Endodermal cell (in vitro differentiated cells): ENCODE measurements around the gene GM2A. TPM values are rescaled to one million over a fixed set of nuclear protein-coding genes. Genes with fewer than 3 reads are reported as not detected.

Experiments
- DNase-seq: peaks from one replicate; pipeline ENCODE4 v3.0.0-alpha.2; 2017
- H3K27ac ChIP-seq: 2 replicates; pipeline ENCODE4 v1.5.1; 2013; ENCODE audit warnings: mild to moderate bottlenecking, low read depth, low read length, moderate library complexity
- H3K27me3 ChIP-seq: 2 replicates; pipeline ENCODE4 v1.6.1; 2013; ENCODE audit warnings: mild to moderate bottlenecking, low read length, moderate library complexity; ENCODE audit not compliant: insufficient read depth, control insufficient read depth, poor library complexity, severe bottlenecking
- H3K36me3 ChIP-seq: 2 replicates; pipeline ENCODE4 v1.7.0; 2013; ENCODE audit warnings: mild to moderate bottlenecking, low read length, moderate library complexity; ENCODE audit not compliant: control insufficient read depth, insufficient read depth
- H3K4me1 ChIP-seq: one replicate; pipeline ENCODE4 v1.7.0; 2013; ENCODE audit warnings: low read length; ENCODE audit not compliant: control insufficient read depth, insufficient read depth
- H3K4me3 ChIP-seq: 2 replicates; pipeline ENCODE4 v1.5.1; 2013; ENCODE audit warnings: mild to moderate bottlenecking, low read length, moderate library complexity
- H3K9ac ChIP-seq: 2 replicates; pipeline ENCODE4 v1.6.1; 2013; ENCODE audit warnings: mild to moderate bottlenecking, low read length, moderate library complexity; ENCODE audit not compliant: poor library complexity, severe bottlenecking; ENCODE audit errors: extremely low read depth
- H3K9me3 ChIP-seq: 2 replicates; pipeline ENCODE4 v1.6.1; 2013; ENCODE audit warnings: mild to moderate bottlenecking, low read length, moderate library complexity; ENCODE audit not compliant: control insufficient read depth
- H3K27ac Mint-ChIP-seq: 2 replicates; pipeline ENCODE4 v1.8.0; 2020; ENCODE audit warnings: mixed read lengths
- H3K27me3 Mint-ChIP-seq: 2 replicates; pipeline ENCODE4 v1.8.0; 2021; ENCODE audit warnings: mild to moderate bottlenecking, mixed read lengths; ENCODE audit not compliant: insufficient read depth
- H3K36me3 Mint-ChIP-seq: 2 replicates; pipeline ENCODE4 v1.8.0; 2020; ENCODE audit warnings: low read depth, mixed read lengths
- H3K4me1 Mint-ChIP-seq: 2 replicates; pipeline ENCODE4 v1.8.0; 2020; ENCODE audit warnings: mixed read lengths
- H3K4me3 Mint-ChIP-seq: 2 replicates; pipeline ENCODE4 v1.8.0; 2020; ENCODE audit warnings: mild to moderate bottlenecking, moderate library complexity, mixed read lengths
- H3K9me3 Mint-ChIP-seq: 2 replicates; pipeline ENCODE4 v1.8.0; 2020; ENCODE audit warnings: mild to moderate bottlenecking, mixed read lengths
- WGBS, 2 experiments: methylation state at CpG; one replicate each; pipeline versions ENCODE4 v1.1.5 to v1.1.7; 2013; ENCODE audit warnings: missing lambda C conversion rate in 2 of 2, mixed read lengths in 1 of 2; ENCODE audit not compliant: insufficient coverage in 1 of 2, insufficient read length in 1 of 2; 5-methylcytosine and 5-hydroxymethylcytosine counted together
- total RNA-seq, 2 donors: library from RNA; stranded (reverse); fragmentation: NEBNext Ultra II Directional in 1 of 2; extraction: Animal tissue kit (Norgen Biotek cat#: 25700) in 1 of 2; gene quantifications; 2 replicates in 1 of 2; 3 replicates in 1 of 2; pipeline ENCODE4 v1.2.1, GENCODE V29; 2021
- TF ChIP-seq, protein P1 (sequence below): fragments of 200-600 bp; sonication (generic); conservative IDR thresholded peaks from 2 replicates; pipeline ENCODE4 v1.5.0; 2021; ENCODE audit warnings: antibody characterized with exemption, mild to moderate bottlenecking

Gene GM2A
- total RNA-seq, 2 donors from 2014 or later: 40.7 to 55.2 TPM

DNA sequence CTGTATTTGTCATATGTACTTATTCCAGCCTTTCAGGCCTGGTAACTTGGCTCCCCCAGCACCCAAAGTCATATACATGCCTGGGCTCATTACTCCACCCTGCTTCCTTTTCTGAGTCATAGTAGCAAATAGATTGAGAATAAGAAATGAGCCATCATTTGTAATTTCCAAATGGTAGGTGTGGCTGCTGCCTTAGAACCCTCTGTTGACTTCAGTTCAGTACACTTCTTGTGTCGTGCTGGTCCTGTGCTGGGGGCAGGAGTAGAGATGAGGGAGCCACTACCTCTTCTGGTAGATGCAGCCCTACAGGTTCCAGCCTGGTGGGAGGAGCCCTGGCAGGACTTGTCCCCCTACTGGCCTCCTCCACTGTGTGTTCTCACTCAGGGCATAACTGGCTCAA is 11.1 kb downstream of the GM2A start:
- Histone ChIP-seq H3K27ac (no peak overlapping the region), H3K4me3 (no peak overlapping the region), H3K9ac (no peak overlapping the region), H3K9me3 (no peaks in the 10 kb centered on the region), H3K36me3 (peaks cover 35% of the 10 kb centered on the region), H3K4me1 (no peaks in the 10 kb centered on the region), H3K27me3 (no peaks in the 10 kb centered on the region)
- Mint-ChIP-seq H3K4me3 (no peak overlapping the region), H3K27ac (no peak overlapping the region), H3K36me3 (peaks cover 52% of the 10 kb centered on the region), H3K27me3 (no peaks in the 10 kb centered on the region), H3K9me3 (no peaks in the 10 kb centered on the region), H3K4me1 (peaks cover 11% of the 10 kb centered on the region)
- DNase-seq: no peak
- TF ChIP-seq, protein P1, sequence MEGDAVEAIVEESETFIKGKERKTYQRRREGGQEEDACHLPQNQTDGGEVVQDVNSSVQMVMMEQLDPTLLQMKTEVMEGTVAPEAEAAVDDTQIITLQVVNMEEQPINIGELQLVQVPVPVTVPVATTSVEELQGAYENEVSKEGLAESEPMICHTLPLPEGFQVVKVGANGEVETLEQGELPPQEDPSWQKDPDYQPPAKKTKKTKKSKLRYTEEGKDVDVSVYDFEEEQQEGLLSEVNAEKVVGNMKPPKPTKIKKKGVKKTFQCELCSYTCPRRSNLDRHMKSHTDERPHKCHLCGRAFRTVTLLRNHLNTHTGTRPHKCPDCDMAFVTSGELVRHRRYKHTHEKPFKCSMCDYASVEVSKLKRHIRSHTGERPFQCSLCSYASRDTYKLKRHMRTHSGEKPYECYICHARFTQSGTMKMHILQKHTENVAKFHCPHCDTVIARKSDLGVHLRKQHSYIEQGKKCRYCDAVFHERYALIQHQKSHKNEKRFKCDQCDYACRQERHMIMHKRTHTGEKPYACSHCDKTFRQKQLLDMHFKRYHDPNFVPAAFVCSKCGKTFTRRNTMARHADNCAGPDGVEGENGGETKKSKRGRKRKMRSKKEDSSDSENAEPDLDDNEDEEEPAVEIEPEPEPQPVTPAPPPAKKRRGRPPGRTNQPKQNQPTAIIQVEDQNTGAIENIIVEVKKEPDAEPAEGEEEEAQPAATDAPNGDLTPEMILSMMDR: peak; percentile 32
- whole genome bisulfite sequencing, 2 experiments: 93 to 100% methylated on average over 1 of the region's 1 CpG

DNA sequence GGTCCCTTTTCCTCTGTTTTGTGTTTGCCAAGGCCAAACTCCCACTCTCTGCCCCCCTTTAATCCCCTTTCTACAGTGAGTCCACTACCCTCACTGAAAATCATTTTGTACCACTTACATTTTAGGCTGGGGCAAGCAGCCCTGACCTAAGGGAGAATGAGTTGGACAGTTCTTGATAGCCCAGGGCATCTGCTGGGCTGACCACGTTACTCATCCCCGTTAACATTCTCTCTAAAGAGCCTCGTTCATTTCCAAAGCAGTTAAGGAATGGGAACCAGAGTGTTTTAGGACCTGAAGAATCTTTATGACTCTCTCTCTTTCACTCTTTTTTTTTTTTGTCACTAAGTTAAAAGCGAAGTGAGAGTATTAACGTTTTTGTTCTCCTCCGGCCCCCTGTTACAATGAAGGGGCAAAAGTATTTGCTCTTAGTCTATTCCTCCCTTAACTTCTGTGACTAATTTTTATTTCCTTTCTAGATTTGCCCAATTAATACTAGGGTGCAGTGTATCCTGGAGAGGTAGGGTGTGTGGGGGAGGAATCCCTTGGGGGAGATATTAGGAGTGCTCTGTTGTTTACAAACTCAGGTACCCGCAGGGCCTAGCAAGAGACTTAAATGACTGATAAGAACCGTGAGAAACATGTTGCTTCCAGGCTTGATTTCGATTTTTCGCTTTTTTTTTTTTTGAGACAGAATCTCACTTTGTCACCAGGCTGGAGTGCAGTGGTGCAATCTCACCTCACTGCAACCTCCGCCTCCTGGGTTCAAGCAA is 14.7 kb downstream of the GM2A start:
- Mint-ChIP-seq H3K9me3 (no peaks in the 10 kb centered on the region), H3K36me3 (peaks cover 41% of the 10 kb centered on the region), H3K27me3 (no peaks in the 10 kb centered on the region), H3K4me3 (no peak overlapping the region), H3K4me1 (peaks cover 5% of the 10 kb centered on the region), H3K27ac (peak overlapping the region; percentile 28)
- Histone ChIP-seq H3K4me3 (no peak overlapping the region), H3K27me3 (no peaks in the 10 kb centered on the region), H3K36me3 (peaks cover 23% of the 10 kb centered on the region), H3K4me1 (no peaks in the 10 kb centered on the region), H3K27ac (no peak overlapping the region), H3K9me3 (no peaks in the 10 kb centered on the region), H3K9ac (no peak overlapping the region)
- TF ChIP-seq, protein P1: no peak
- 91 to 92% methylated on average over 7 to 11 of the region's 11 CpGs for WGBS, 2 experiments
- DNase-seq: no peak

DNA sequence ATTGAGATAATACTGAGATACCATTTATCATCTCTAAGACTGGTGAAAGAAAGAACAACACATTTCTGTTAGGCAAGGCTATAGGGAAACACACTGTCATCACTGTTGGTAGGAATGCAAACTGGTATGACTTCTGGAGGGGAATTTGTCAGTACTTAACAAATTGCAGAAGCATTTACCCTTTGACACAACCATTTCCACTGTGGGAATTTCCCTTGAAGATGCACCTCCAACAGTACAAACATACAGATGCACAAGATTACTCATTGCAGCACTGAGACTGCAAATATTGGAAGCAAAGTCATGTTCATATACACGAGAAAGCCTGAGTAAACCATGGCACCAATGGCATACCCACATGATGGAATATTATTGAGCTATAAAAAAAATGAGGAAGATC is 17.6 kb downstream of the GM2A start:
- no peak for DNase-seq
- Histone ChIP-seq H3K4me1 (no peaks in the 10 kb centered on the region), H3K4me3 (no peak overlapping the region), H3K27me3 (no peaks in the 10 kb centered on the region), H3K36me3 (peaks cover 23% of the 10 kb centered on the region), H3K9ac (no peak overlapping the region), H3K9me3 (no peaks in the 10 kb centered on the region), H3K27ac (no peak overlapping the region)
- Mint-ChIP-seq H3K27me3 (no peaks in the 10 kb centered on the region), H3K4me3 (no peak overlapping the region), H3K4me1 (peaks cover 5% of the 10 kb centered on the region), H3K36me3 (peaks cover 27% of the 10 kb centered on the region), H3K9me3 (no peaks in the 10 kb centered on the region), H3K27ac (no peak overlapping the region)
- WGBS, 2 experiments: 83 to 96% methylated on average over 1 of the region's 1 CpG
- TF ChIP-seq, protein P1: no peak
